ENCODE data around the gene SLITRK6. TPM values are rescaled to one million over a fixed set of nuclear protein-coding genes. Genes with fewer than 3 reads are reported as not detected.

Gene SLITRK6
- total RNA-seq, 5 donors from 2014 or later (not counting 1 experiment from before 2014, with no cell fraction given), result not detected

DNA sequence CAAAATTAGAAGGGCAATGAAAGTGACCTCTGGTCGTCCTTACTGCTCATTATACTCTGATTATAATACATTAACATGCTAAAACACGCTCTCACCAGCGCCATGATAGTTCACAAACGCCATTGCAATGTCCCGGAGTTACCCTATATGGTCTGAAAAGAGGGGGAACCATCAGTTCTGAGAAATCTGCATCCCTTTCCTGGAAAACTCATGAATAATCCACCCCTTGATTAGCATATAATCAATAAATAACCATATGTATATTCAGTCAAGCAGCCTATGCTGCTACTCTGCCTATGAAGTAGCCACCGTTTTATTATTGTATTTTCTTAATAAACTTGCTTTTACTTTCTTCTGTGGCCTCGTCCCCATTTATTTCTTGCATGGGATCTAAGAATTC is 24.6 kb upstream of the SLITRK6 start:
- H3K9me3 Mint-ChIP-seq, result peaks cover 0 to 5% (median 2%) of the 10 kb centered on the region in 3 donors
- H3K4me3 Mint-ChIP-seq, result no peak overlapping the region
- POLR2A ChIA-PET, result no interaction called here
- no peak overlapping the region for H3K4me3 ChIP-seq (ENCODE audit: control insufficient read depth in 1 of 2, extremely low read depth in 1 of 2, low read length in 1 of 2)
- ATAC-seq (replicated peaks in 1 of 4) (no peak), DNase-seq (no peak)
- WGBS (ENCODE audit: insufficient coverage), result no CpG with 5 or more reads among the region's 7 CpGs
- H3K4me1 ChIP-seq (ENCODE audit: control insufficient read depth in 1 of 2, extremely low read depth in 1 of 2, insufficient read depth in 2 of 2, low read length in 2 of 2), result no peaks in the 10 kb centered on the region
- H3K27ac Mint-ChIP-seq, result no peak overlapping the region
- H3K9me3 ChIP-seq, result no peaks in the 10 kb centered on the region
- H3K4me1 Mint-ChIP-seq, result no peaks in the 10 kb centered on the region
- H3K36me3 ChIP-seq (ENCODE audit: control insufficient read depth in 2 of 2, extremely low read depth in 1 of 2, insufficient read depth in 1 of 2, low read length in 1 of 2), result no peaks in the 10 kb centered on the region
- no peak overlapping the region for H3K27ac ChIP-seq (ENCODE audit: low read length)
- no peaks in the 10 kb centered on the region for H3K27me3 ChIP-seq (replicated peaks in 1 of 2; ENCODE audit: control insufficient read depth in 2 of 2, extremely low read depth in 1 of 2, insufficient read depth in 2 of 2, low read length in 1 of 2)
- CTCF ChIA-PET, result no interaction called here
- no peaks in the 10 kb centered on the region for H3K27me3 Mint-ChIP-seq
- no peaks in the 10 kb centered on the region for H3K36me3 Mint-ChIP-seq

DNA sequence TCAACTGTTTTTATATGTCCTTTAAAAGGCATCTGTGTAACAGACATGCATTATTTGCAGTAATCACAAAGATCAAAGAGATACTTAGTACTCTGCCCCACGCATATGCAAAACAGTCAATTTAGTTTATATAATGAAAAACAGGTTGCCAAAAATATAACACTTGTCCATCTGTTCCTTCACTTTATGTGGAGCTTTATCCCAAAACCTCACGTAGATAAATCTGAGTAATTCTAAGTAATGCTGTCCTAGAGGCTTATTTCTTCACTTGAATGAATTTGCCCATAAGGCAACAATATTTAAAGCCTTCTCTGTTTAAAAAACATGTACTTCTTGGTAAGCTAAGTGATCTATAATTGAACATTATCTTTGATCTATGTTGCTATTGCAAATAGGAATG is 20.3 kb upstream of the SLITRK6 start:
- POLR2A ChIA-PET, result no interaction called here
- WGBS (ENCODE audit: insufficient coverage), result no CpG with 5 or more reads among the region's 2 CpGs
- peaks cover 2 to 5% (median 3%) of the 10 kb centered on the region in 3 donors for H3K9me3 Mint-ChIP-seq
- ATAC-seq (replicated peaks in 1 of 4), result no peak
- Histone ChIP-seq H3K9me3 (no peaks in the 10 kb centered on the region), H3K36me3 (ENCODE audit: control insufficient read depth in 2 of 2, extremely low read depth in 1 of 2, insufficient read depth in 1 of 2, low read length in 1 of 2) (no peaks in the 10 kb centered on the region), H3K27ac (ENCODE audit: low read length) (no peak overlapping the region), H3K27me3 (replicated peaks in 1 of 2; ENCODE audit: control insufficient read depth in 2 of 2, extremely low read depth in 1 of 2, insufficient read depth in 2 of 2, low read length in 1 of 2) (no peaks in the 10 kb centered on the region), H3K4me1 (ENCODE audit: control insufficient read depth in 1 of 2, extremely low read depth in 1 of 2, insufficient read depth in 2 of 2, low read length in 2 of 2) (no peaks in the 10 kb centered on the region), H3K4me3 (ENCODE audit: control insufficient read depth in 1 of 2, extremely low read depth in 1 of 2, low read length in 1 of 2) (no peak overlapping the region)
- no peak for DNase-seq
- CTCF ChIA-PET, result no interaction called here
- no peak overlapping the region for H3K27ac Mint-ChIP-seq
- H3K4me1 Mint-ChIP-seq, result no peaks in the 10 kb centered on the region
- H3K36me3 Mint-ChIP-seq, result no peaks in the 10 kb centered on the region
- H3K27me3 Mint-ChIP-seq, result no peaks in the 10 kb centered on the region
- H3K4me3 Mint-ChIP-seq, result no peak overlapping the region

DNA sequence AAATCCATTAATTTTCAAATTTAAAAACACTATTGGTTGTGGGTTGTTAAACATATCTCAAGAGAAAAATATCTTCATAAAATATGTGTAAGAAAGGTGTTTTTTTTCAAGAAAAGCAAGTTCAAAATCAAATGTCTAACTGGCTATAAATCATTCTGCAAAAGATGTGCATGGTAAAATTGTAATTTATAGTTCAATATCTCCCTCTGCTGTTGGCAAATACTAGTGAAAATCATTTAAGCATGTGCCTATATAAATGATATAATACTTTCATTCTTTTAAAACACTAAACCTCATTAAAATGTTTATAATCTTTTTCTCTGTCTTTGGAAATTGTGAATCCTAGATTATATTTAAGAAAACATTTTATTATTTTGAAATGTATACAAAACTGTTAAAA is 17.2 kb upstream of the SLITRK6 start:
- DNase-seq, result no peak
- POLR2A ChIA-PET, result no interaction called here
- H3K36me3 ChIP-seq (ENCODE audit: control insufficient read depth in 2 of 2, extremely low read depth in 1 of 2, insufficient read depth in 1 of 2, low read length in 1 of 2), result no peaks in the 10 kb centered on the region
- CTCF ChIA-PET, result no interaction called here
- H3K27me3 ChIP-seq (replicated peaks in 1 of 2; ENCODE audit: control insufficient read depth in 2 of 2, extremely low read depth in 1 of 2, insufficient read depth in 2 of 2, low read length in 1 of 2), result no peaks in the 10 kb centered on the region
- H3K9me3 ChIP-seq, result no peaks in the 10 kb centered on the region
- H3K27ac ChIP-seq (ENCODE audit: low read length), result no peak overlapping the region
- Mint-ChIP-seq H3K9me3 (peaks cover 0 to 4% (median 3%) of the 10 kb centered on the region in 3 donors), H3K4me3 (no peak overlapping the region), H3K27me3 (no peaks in the 10 kb centered on the region), H3K4me1 (no peaks in the 10 kb centered on the region), H3K27ac (no peak overlapping the region), H3K36me3 (no peaks in the 10 kb centered on the region)
- no peak overlapping the region for H3K4me3 ChIP-seq (ENCODE audit: control insufficient read depth in 1 of 2, extremely low read depth in 1 of 2, low read length in 1 of 2)
- ATAC-seq (replicated peaks in 1 of 4), result no peak
- no peaks in the 10 kb centered on the region for H3K4me1 ChIP-seq (ENCODE audit: control insufficient read depth in 1 of 2, extremely low read depth in 1 of 2, insufficient read depth in 2 of 2, low read length in 2 of 2)

DNA sequence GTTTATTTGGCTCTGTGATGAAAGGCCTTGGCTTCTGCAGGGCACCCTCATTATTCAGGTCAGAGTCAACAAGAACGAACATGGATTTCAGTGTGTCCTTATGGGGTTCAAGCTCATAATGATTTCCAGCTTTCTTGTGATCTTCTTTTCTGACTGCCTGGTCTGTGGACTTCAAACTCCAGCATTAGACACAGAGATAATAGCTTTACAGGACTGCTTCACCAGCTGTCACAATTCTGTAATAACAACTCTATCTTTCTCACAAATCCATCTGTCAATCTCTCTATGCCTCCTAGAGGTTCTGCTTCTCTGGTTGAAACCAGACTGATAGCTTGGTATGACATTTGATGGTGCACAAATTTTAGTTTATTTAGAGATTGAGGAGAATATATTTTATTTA is 13.1 kb upstream of the SLITRK6 start:
- Mint-ChIP-seq H3K36me3 (no peaks in the 10 kb centered on the region), H3K9me3 (peaks cover 0 to 4% (median 3%) of the 10 kb centered on the region in 3 donors), H3K27me3 (no peaks in the 10 kb centered on the region), H3K27ac (no peak overlapping the region), H3K4me3 (no peak overlapping the region), H3K4me1 (no peaks in the 10 kb centered on the region)
- WGBS (ENCODE audit: insufficient coverage), result 56% methylated on average over 1 of the region's 1 CpG
- no peak for DNase-seq
- no peaks in the 10 kb centered on the region for H3K27me3 ChIP-seq (replicated peaks in 1 of 2; ENCODE audit: control insufficient read depth in 2 of 2, extremely low read depth in 1 of 2, insufficient read depth in 2 of 2, low read length in 1 of 2)
- no peaks in the 10 kb centered on the region for H3K4me1 ChIP-seq (ENCODE audit: control insufficient read depth in 1 of 2, extremely low read depth in 1 of 2, insufficient read depth in 2 of 2, low read length in 2 of 2)
- ChIA-PET CTCF (no interaction called here), POLR2A (no interaction called here)
- no peaks in the 10 kb centered on the region for H3K36me3 ChIP-seq (ENCODE audit: control insufficient read depth in 2 of 2, extremely low read depth in 1 of 2, insufficient read depth in 1 of 2, low read length in 1 of 2)
- no peak for ATAC-seq (replicated peaks in 1 of 4)
- no peak overlapping the region for H3K27ac ChIP-seq (ENCODE audit: low read length)
- H3K9me3 ChIP-seq, result no peaks in the 10 kb centered on the region
- no peak overlapping the region for H3K4me3 ChIP-seq (ENCODE audit: control insufficient read depth in 1 of 2, extremely low read depth in 1 of 2, low read length in 1 of 2)

DNA sequence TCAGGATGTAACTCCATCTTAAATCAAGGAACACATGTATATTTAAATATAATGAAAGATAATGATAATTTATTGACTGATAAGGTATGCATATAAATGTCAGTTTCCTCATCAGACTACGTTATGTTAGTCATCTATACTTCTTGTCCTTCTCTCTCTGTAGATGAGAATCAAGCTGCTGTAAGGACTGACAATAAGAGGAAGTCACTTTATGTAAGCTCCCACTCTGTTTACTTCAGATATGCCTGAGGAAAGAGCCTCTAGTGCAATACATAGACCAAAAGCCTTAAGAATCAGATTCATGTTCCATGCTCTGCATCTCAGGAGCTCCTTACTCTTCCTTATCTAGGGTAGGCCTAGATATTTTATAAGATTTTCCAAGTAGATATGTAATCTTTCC is 9.6 kb upstream of the SLITRK6 start:
- Mint-ChIP-seq H3K9me3 (peaks cover 0 to 4% (median 0%) of the 10 kb centered on the region in 3 donors), H3K4me1 (no peaks in the 10 kb centered on the region), H3K36me3 (no peaks in the 10 kb centered on the region), H3K27me3 (no peaks in the 10 kb centered on the region), H3K27ac (no peak overlapping the region), H3K4me3 (no peak overlapping the region)
- DNase-seq, result no peak
- no peaks in the 10 kb centered on the region for H3K27me3 ChIP-seq (replicated peaks in 1 of 2; ENCODE audit: control insufficient read depth in 2 of 2, extremely low read depth in 1 of 2, insufficient read depth in 2 of 2, low read length in 1 of 2)
- no peak overlapping the region for H3K27ac ChIP-seq (ENCODE audit: low read length)
- WGBS (ENCODE audit: insufficient coverage), result no CpG with 5 or more reads among the region's 1 CpG
- no peaks in the 10 kb centered on the region for H3K4me1 ChIP-seq (ENCODE audit: control insufficient read depth in 1 of 2, extremely low read depth in 1 of 2, insufficient read depth in 2 of 2, low read length in 2 of 2)
- H3K36me3 ChIP-seq (ENCODE audit: control insufficient read depth in 2 of 2, extremely low read depth in 1 of 2, insufficient read depth in 1 of 2, low read length in 1 of 2), result no peaks in the 10 kb centered on the region
- no peaks in the 10 kb centered on the region for H3K9me3 ChIP-seq
- ChIA-PET CTCF (no interaction called here), POLR2A (no interaction called here)
- ATAC-seq (replicated peaks in 1 of 4), result no peak
- no peak overlapping the region for H3K4me3 ChIP-seq (ENCODE audit: control insufficient read depth in 1 of 2, extremely low read depth in 1 of 2, low read length in 1 of 2)

DNA sequence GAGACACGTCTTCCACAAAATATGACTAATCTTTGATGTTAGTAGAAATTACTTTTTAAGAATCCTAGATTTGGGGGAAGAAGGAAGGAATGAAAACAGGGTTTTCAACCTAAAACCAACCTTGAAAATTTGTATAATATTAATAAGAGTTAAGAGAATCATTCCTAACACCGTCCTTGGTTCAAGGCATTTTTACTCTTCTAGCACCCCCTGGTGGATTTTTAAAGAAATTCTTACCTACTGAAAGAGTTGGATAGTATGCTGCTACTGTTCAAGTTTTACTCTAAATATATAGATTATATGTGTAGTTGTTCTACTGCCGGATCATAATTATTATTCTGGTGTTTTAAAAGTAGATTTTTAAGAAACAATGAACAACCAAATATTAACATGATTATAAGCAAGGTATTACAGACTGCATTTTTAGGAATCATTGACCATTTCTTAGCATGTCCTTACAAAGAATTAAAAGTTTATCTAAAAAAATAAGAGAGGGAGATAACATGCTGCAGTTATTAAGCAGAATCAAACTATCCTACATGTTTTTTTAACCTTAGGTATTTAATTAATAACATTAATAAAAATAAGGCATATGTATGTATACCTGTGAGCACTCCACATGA is 7.4 kb upstream of the SLITRK6 start:
- DNase-seq (peak in 1 of 35 experiments; percentile 39), ATAC-seq (replicated peaks in 1 of 4) (no peak)
- no peaks in the 10 kb centered on the region for H3K4me1 Mint-ChIP-seq
- H3K4me3 Mint-ChIP-seq, result no peak overlapping the region
- no peaks in the 10 kb centered on the region for H3K9me3 ChIP-seq
- no peak overlapping the region for H3K4me3 ChIP-seq (ENCODE audit: control insufficient read depth in 1 of 2, extremely low read depth in 1 of 2, low read length in 1 of 2)
- H3K27me3 ChIP-seq (replicated peaks in 1 of 2; ENCODE audit: control insufficient read depth in 2 of 2, extremely low read depth in 1 of 2, insufficient read depth in 2 of 2, low read length in 1 of 2), result no peaks in the 10 kb centered on the region
- WGBS (ENCODE audit: insufficient coverage), result no CpG with 5 or more reads among the region's 3 CpGs
- H3K27ac ChIP-seq (ENCODE audit: low read length), result no peak overlapping the region
- no peaks in the 10 kb centered on the region for H3K9me3 Mint-ChIP-seq
- ChIA-PET POLR2A (no interaction called here), CTCF (interaction anchor here in 1 of 2 donors (0.6 kb wide), 1 partner anchor 1227 kb away, joined by 3 read pairs; no protein-coding TSS in a partner anchor)
- no peaks in the 10 kb centered on the region for H3K4me1 ChIP-seq (ENCODE audit: control insufficient read depth in 1 of 2, extremely low read depth in 1 of 2, insufficient read depth in 2 of 2, low read length in 2 of 2)
- no peak overlapping the region for H3K27ac Mint-ChIP-seq
- H3K27me3 Mint-ChIP-seq, result no peaks in the 10 kb centered on the region
- H3K36me3 ChIP-seq (ENCODE audit: control insufficient read depth in 2 of 2, extremely low read depth in 1 of 2, insufficient read depth in 1 of 2, low read length in 1 of 2), result no peaks in the 10 kb centered on the region
- H3K36me3 Mint-ChIP-seq, result no peaks in the 10 kb centered on the region

DNA sequence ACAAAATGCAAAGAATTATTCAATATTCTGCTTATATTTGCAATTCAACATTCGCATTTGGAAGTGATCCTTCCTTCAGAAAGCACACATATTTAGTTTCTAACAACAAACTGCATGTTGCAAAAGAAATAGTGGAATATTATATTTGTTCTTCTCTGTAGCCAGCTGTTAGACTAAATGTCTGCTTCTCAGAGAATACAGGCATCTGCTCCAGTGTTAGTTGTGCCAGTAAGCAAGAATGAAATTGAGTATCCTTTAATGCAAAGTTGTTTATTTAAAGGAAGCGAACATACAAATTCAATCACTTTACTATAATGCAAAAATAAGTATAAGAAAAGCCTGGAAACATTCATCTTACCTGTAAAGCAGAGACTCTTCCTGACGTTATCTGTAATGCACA is 663 bp downstream of the SLITRK6 start:
- Mint-ChIP-seq H3K27ac (no peak overlapping the region), H3K4me1 (no peaks in the 10 kb centered on the region), H3K27me3 (no peaks in the 10 kb centered on the region), H3K4me3 (no peak overlapping the region), H3K9me3 (peaks cover 0 to 5% (median 4%) of the 10 kb centered on the region in 3 donors), H3K36me3 (no peaks in the 10 kb centered on the region)
- DNase-seq, result no peak
- ChIA-PET CTCF (no interaction called here), POLR2A (no interaction called here)
- H3K36me3 ChIP-seq (ENCODE audit: control insufficient read depth in 2 of 2, extremely low read depth in 1 of 2, insufficient read depth in 1 of 2, low read length in 1 of 2), result no peaks in the 10 kb centered on the region
- no peak overlapping the region for H3K27ac ChIP-seq (ENCODE audit: low read length)
- no peaks in the 10 kb centered on the region for H3K4me1 ChIP-seq (ENCODE audit: control insufficient read depth in 1 of 2, extremely low read depth in 1 of 2, insufficient read depth in 2 of 2, low read length in 2 of 2)
- H3K4me3 ChIP-seq (ENCODE audit: control insufficient read depth in 1 of 2, extremely low read depth in 1 of 2, low read length in 1 of 2), result no peak overlapping the region
- no CpG with 5 or more reads among the region's 3 CpGs for WGBS (ENCODE audit: insufficient coverage)
- no peaks in the 10 kb centered on the region for H3K27me3 ChIP-seq (replicated peaks in 1 of 2; ENCODE audit: control insufficient read depth in 2 of 2, extremely low read depth in 1 of 2, insufficient read depth in 2 of 2, low read length in 1 of 2)
- no peaks in the 10 kb centered on the region for H3K9me3 ChIP-seq
- no peak for ATAC-seq (replicated peaks in 1 of 4)
